ENCODE results near the gene PCIF1.
"Not testable (repeated sequence)": the region's sequence is repeated elsewhere in the genome, so short reads cannot be mapped to it uniquely, and the experiment has no call there.

The PCIF1 gene

GRCh38 chr20:45945678-45946148 is 11.2 kb downstream of the PCIF1 start:
- in situ Hi-C loops (cut with HindIII; ENCODE audit: low sequenced_read_pairs) = loop anchor here (25.0 kb wide), 1 partner anchor 133 kb away; the partner anchor contains the start of gene UBE2C

GRCh38 chr20:45946149-45946970 is 11.9 kb downstream of the PCIF1 start:
- in situ Hi-C loops (cut with HindIII; ENCODE audit: low sequenced_read_pairs) = loop anchor here (25.0 kb wide), 1 partner anchor 134 kb away; the partner anchor contains the start of gene UBE2C

- in situ Hi-C loops (cut with HindIII; ENCODE audit: low sequenced_read_pairs) = loop anchor here (25.0 kb wide), 1 partner anchor 135 kb away; the partner anchor contains the start of gene UBE2C
These were observed 12.8 kb downstream of the PCIF1 start for GRCh38 chr20:45947110-45947866.

- in situ Hi-C loops (cut with HindIII; ENCODE audit: low sequenced_read_pairs) = loop anchor here (25.0 kb wide), 1 partner anchor 136 kb away; the partner anchor contains the start of gene UBE2C
These were observed 13.8 kb downstream of the PCIF1 start for GRCh38 chr20:45948261-45948733.

- in situ Hi-C loops (cut with HindIII; ENCODE audit: low sequenced_read_pairs) = loop anchor here (25.0 kb wide), 1 partner anchor 137 kb away; the partner anchor contains the start of gene UBE2C
These were observed 14.5 kb downstream of the PCIF1 start for GRCh38 chr20:45948742-45949541.

- in situ Hi-C loops (cut with HindIII; ENCODE audit: low sequenced_read_pairs) = loop anchor here (25.0 kb wide), 1 partner anchor 137 kb away; the partner anchor contains the start of gene UBE2C
These were observed 15.3 kb downstream of the PCIF1 start for GRCh38 chr20:45949542-45950329.

GRCh38 chr20:45950330-45950646 is 15.8 kb downstream of the PCIF1 start:
- in situ Hi-C loops (cut with HindIII; ENCODE audit: low sequenced_read_pairs) = no loop called here

- in situ Hi-C loops (cut with HindIII; ENCODE audit: low sequenced_read_pairs) = no loop called here
These were observed 17.7 kb downstream of the PCIF1 start for GRCh38 chr20:45951925-45952834.

GRCh38 chr20:45952861-45953260 is 18.4 kb downstream of the PCIF1 start:
- in situ Hi-C loops (cut with HindIII; ENCODE audit: low sequenced_read_pairs) = no loop called here

- in situ Hi-C loops (cut with HindIII; ENCODE audit: low sequenced_read_pairs) = no loop called here
These were observed 19.2 kb downstream of the PCIF1 start for GRCh38 chr20:45953672-45954071.

- in situ Hi-C loops (cut with HindIII; ENCODE audit: low sequenced_read_pairs) = not testable (repeated sequence)
These were observed 21.8 kb downstream of the PCIF1 start for GRCh38 chr20:45956326-45956725.

GRCh38 chr20:45957021-45957941 is 22.8 kb downstream of the PCIF1 start:
- in situ Hi-C loops (cut with HindIII; ENCODE audit: low sequenced_read_pairs) = no loop called here

- in situ Hi-C loops (cut with HindIII; ENCODE audit: low sequenced_read_pairs) = no loop called here
These were observed 24.1 kb downstream of the PCIF1 start for GRCh38 chr20:45958593-45958992.

GRCh38 chr20:45959126-45959525 is 24.6 kb downstream of the PCIF1 start:
- in situ Hi-C loops (cut with HindIII; ENCODE audit: low sequenced_read_pairs) = no loop called here

GRCh38 chr20:45959956-45960630 is 25.6 kb downstream of the PCIF1 start:
- in situ Hi-C loops (cut with HindIII; ENCODE audit: low sequenced_read_pairs) = no loop called here

GRCh38 chr20:45962031-45962755 is 27.7 kb downstream of the PCIF1 start:
- in situ Hi-C loops (cut with HindIII; ENCODE audit: low sequenced_read_pairs) = no loop called here
